ENCODE results near the gene ALOX5. TPM values are rescaled to one million over a fixed set of nuclear protein-coding genes. Genes with fewer than 3 reads are reported as not detected.

ALOX5 gene
- total RNA-seq, 1 donor from 2014 or later, result not detected

DNA sequence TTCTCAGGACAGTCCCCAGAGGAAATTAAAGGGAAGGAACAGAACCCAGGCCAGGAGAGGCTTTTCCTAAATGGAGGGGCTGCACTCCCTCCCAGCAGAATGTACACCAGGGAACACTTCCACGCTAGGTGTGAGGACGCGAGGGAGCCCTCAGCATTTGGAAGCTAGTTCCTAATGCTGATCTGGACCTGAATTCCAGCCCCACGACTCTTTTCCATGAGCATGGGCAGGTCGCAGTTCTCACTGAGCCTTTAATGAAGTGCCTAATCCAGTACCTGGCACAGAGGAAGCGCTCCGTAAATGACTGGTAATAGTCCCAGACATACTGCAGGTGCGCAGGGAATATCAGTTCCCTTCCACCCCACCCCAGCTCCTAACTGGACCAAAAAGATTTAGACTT, 1.1 kb downstream of the ALOX5 start:
- peaks cover 8% of the 10 kb centered on the region for H3K4me1 Mint-ChIP-seq (ENCODE audit: low read depth)
- TF ChIP-seq, protein P1, sequence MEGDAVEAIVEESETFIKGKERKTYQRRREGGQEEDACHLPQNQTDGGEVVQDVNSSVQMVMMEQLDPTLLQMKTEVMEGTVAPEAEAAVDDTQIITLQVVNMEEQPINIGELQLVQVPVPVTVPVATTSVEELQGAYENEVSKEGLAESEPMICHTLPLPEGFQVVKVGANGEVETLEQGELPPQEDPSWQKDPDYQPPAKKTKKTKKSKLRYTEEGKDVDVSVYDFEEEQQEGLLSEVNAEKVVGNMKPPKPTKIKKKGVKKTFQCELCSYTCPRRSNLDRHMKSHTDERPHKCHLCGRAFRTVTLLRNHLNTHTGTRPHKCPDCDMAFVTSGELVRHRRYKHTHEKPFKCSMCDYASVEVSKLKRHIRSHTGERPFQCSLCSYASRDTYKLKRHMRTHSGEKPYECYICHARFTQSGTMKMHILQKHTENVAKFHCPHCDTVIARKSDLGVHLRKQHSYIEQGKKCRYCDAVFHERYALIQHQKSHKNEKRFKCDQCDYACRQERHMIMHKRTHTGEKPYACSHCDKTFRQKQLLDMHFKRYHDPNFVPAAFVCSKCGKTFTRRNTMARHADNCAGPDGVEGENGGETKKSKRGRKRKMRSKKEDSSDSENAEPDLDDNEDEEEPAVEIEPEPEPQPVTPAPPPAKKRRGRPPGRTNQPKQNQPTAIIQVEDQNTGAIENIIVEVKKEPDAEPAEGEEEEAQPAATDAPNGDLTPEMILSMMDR (IDR thresholded peaks at IDR 0.05), result no peak
- no peaks in the 10 kb centered on the region for H3K36me3 Mint-ChIP-seq (ENCODE audit: low read depth)
- no peak for DNase-seq (ENCODE audit: low spot score)
- peaks cover 59% of the 10 kb centered on the region for H3K27me3 Mint-ChIP-seq (ENCODE audit: low read depth)
- no peak overlapping the region for H3K4me3 Mint-ChIP-seq (ENCODE audit: unreplicated experiment)
- no peaks in the 10 kb centered on the region for H3K9me3 Mint-ChIP-seq (ENCODE audit: low read depth)
- H3K27ac Mint-ChIP-seq (ENCODE audit: unreplicated experiment), result no peak overlapping the region

DNA sequence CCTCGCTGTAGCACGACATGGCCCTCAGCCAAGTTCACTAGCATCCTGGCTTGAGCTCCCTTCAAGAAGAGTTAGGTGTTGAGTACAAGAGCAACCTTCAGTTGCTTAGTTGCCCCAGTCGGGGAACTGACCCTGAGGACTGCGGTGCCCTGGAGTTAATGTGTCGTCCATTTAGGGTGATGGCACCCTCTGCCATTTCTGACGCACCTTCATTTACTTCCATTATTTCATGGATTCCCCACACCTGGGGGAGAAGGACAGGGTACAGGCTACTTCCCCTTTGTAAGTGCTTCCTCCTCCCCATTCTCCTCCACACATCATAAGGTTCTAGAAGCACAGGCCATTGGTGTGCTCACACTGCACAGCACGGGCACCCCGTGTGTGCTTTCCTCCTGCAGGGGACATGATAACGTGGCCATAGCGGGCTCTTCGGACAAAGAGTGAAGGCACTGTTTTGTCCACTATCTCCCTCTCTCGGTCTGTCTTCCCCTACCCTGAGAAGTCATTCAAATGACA, 1.8 kb downstream of the ALOX5 start:
- peaks cover 8% of the 10 kb centered on the region for H3K4me1 Mint-ChIP-seq (ENCODE audit: low read depth)
- TF ChIP-seq, protein P1 (IDR thresholded peaks at IDR 0.05), result no peak
- no peak for DNase-seq (ENCODE audit: low spot score)
- no peaks in the 10 kb centered on the region for H3K9me3 Mint-ChIP-seq (ENCODE audit: low read depth)
- no peaks in the 10 kb centered on the region for H3K36me3 Mint-ChIP-seq (ENCODE audit: low read depth)
- H3K4me3 Mint-ChIP-seq (ENCODE audit: unreplicated experiment), result no peak overlapping the region
- no peak overlapping the region for H3K27ac Mint-ChIP-seq (ENCODE audit: unreplicated experiment)
- H3K27me3 Mint-ChIP-seq (ENCODE audit: low read depth), result peaks cover 52% of the 10 kb centered on the region

- DNase-seq (ENCODE audit: low spot score), result no peak
- Mint-ChIP-seq H3K27me3 (ENCODE audit: low read depth) (peaks cover 47% of the 10 kb centered on the region), H3K27ac (ENCODE audit: unreplicated experiment) (no peak overlapping the region), H3K4me1 (ENCODE audit: low read depth) (peaks cover 8% of the 10 kb centered on the region), H3K9me3 (ENCODE audit: low read depth) (no peaks in the 10 kb centered on the region), H3K36me3 (ENCODE audit: low read depth) (no peaks in the 10 kb centered on the region), H3K4me3 (ENCODE audit: unreplicated experiment) (no peak overlapping the region)
- TF ChIP-seq, protein P1 (IDR thresholded peaks at IDR 0.05), result no peak
These were observed 2.4 kb downstream of the ALOX5 start for GRCh38 chr10:45376371-45376801.

DNA sequence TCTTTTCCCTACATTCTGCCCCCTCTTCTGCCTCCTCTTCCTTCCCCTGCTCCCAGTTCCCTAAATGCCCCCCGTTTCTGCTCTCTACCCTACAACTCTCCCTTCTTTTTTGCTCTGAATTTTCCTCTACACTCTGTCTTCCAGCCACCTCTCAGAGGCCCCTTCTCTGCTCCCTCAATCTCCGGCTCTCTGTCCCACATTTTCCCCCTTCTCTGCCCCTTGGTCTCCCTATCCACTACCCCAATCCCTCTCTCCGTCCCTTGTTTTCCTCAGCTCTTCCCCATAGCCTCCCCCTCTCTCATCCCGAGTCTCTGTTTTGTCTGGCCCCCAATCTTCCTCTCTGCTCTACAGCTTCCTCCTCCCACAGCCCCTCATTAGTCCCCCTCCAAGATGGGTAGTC, 3.3 kb downstream of the ALOX5 start:
- no peak overlapping the region for H3K4me3 Mint-ChIP-seq (ENCODE audit: unreplicated experiment)
- TF ChIP-seq, protein P1 (IDR thresholded peaks at IDR 0.05), result no peak
- H3K9me3 Mint-ChIP-seq (ENCODE audit: low read depth), result no peaks in the 10 kb centered on the region
- no peak for DNase-seq (ENCODE audit: low spot score)
- no peaks in the 10 kb centered on the region for H3K36me3 Mint-ChIP-seq (ENCODE audit: low read depth)
- peaks cover 8% of the 10 kb centered on the region for H3K4me1 Mint-ChIP-seq (ENCODE audit: low read depth)
- H3K27me3 Mint-ChIP-seq (ENCODE audit: low read depth), result peaks cover 47% of the 10 kb centered on the region
- H3K27ac Mint-ChIP-seq (ENCODE audit: unreplicated experiment), result no peak overlapping the region

DNA sequence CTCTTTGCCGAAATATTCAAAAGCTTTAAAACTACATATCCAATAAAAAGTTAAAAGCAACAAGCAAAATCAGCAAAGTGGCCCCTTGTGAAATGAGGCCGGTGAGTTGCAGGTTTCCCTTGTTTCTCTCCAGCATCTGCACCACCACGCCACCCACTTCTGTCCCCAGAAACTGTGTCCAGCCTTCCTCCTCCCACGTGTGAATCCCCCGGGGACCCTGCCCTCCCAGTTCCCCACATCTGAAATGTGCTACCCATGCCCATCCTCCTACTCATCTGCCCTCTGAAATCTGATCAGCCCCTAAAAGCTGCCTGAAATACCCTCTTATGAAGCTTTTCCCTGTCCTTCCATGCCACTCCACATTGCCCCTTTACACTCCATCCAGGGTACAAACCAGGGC, 3.8 kb downstream of the ALOX5 start:
- Mint-ChIP-seq H3K27ac (ENCODE audit: unreplicated experiment) (no peak overlapping the region), H3K27me3 (ENCODE audit: low read depth) (peaks cover 43% of the 10 kb centered on the region)

More for the DNA sequence above, 3.8 kb downstream of the ALOX5 start:
- no peaks in the 10 kb centered on the region for H3K9me3 Mint-ChIP-seq (ENCODE audit: low read depth)
- H3K4me3 Mint-ChIP-seq (ENCODE audit: unreplicated experiment), result no peak overlapping the region
- TF ChIP-seq, protein P1 (IDR thresholded peaks at IDR 0.05), result no peak
- H3K36me3 Mint-ChIP-seq (ENCODE audit: low read depth), result no peaks in the 10 kb centered on the region
- H3K4me1 Mint-ChIP-seq (ENCODE audit: low read depth), result peaks cover 7% of the 10 kb centered on the region
- no peak for DNase-seq (ENCODE audit: low spot score)

All from chondrocyte (in vitro differentiated cells).